ENCODE data around the gene BICDL1. TPM values are rescaled to one million over a fixed set of nuclear protein-coding genes. Genes with fewer than 3 reads are reported as not detected.

BICDL1 gene
- total and polyA plus RNA-seq, 2 donors from 2014 or later, result 60.5 to 101 TPM

DNA sequence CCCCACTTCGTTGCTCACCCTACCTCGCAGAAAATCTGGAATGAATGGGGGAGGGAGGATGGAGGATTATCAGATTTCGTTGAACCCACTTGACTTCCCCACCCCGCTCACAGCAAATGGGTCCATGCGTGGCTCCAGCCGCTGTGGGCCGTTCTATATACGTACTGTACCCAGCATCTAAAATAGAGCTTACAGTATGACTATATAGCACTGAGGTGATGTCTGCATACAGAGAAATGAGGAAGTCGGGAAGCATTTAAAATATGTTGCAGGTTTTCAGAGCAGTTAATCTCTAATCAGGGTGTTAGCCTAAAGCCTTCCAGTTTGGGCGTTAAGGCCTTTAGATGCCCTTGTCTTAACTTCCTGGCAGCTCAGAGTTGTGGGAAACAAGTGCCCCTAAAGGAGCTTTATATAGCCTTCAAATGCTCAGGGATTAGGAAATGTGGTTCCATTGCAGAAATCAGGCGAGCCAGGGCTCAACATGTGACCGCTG, 1.4 kb downstream of the BICDL1 start:
- H3K36me3 ChIP-seq (ENCODE audit: control insufficient read depth in 2 of 3, insufficient read depth in 3 of 3, low read length in 3 of 3), result peaks cover 0 to 3% (median 0%) of the 10 kb centered on the region in 3 donors
- no peak for TF ChIP-seq CTCF (IDR thresholded peaks at IDR 0.05; ENCODE audit: borderline replicate concordance, extremely low read depth, insufficient read depth)
- intact Hi-C loops (cut with DNase I), result no loop called here
- H3K27ac ChIP-seq (ENCODE audit: low read depth in 2 of 2, low read length in 2 of 2), result peak overlapping the region; percentile 34 to 92
- no peak for FAIRE-seq
- DNase-seq, result no peak
- H3K27me3 ChIP-seq (ENCODE audit: control insufficient read depth, insufficient read depth, low read length), result no peaks in the 10 kb centered on the region
- peak overlapping the region; percentile 49 to 90 (median 71) for H3K4me3 ChIP-seq (ENCODE audit: low read length in 3 of 3)
- no peaks in the 10 kb centered on the region for H3K9me3 ChIP-seq (ENCODE audit: control insufficient read depth in 2 of 3, insufficient read depth in 1 of 3, low read length in 3 of 3)
- peaks cover 0 to 8% (median 0%) of the 10 kb centered on the region in 3 donors for H3K4me1 ChIP-seq (ENCODE audit: control insufficient read depth in 2 of 3, insufficient read depth in 2 of 3, low read depth in 1 of 3, low read length in 3 of 3)
- H3K9ac ChIP-seq (ENCODE audit: low read length in 3 of 3), result peak overlapping the region in 1 of 3 donors; percentile 83

GRCh38 chr12:119992129-119992705, 3.2 kb downstream of the BICDL1 start:
- no peak for TF ChIP-seq CTCF (IDR thresholded peaks at IDR 0.05; ENCODE audit: borderline replicate concordance, extremely low read depth, insufficient read depth)
- Histone ChIP-seq H3K4me3 (ENCODE audit: low read length in 3 of 3) (peak overlapping the region in 2 of 3 donors; percentile 4 to 90), H3K9ac (ENCODE audit: low read length in 3 of 3) (peak overlapping the region in 1 of 3 donors; percentile 83), H3K27ac (ENCODE audit: low read depth in 2 of 2, low read length in 2 of 2) (peak overlapping the region; percentile 14 to 92), H3K4me1 (ENCODE audit: control insufficient read depth in 2 of 3, insufficient read depth in 2 of 3, low read depth in 1 of 3, low read length in 3 of 3) (peaks cover 0 to 8% (median 0%) of the 10 kb centered on the region in 3 donors), H3K27me3 (ENCODE audit: control insufficient read depth, insufficient read depth, low read length) (no peaks in the 10 kb centered on the region), H3K9me3 (ENCODE audit: control insufficient read depth in 2 of 3, insufficient read depth in 1 of 3, low read length in 3 of 3) (no peaks in the 10 kb centered on the region), H3K36me3 (ENCODE audit: control insufficient read depth in 2 of 3, insufficient read depth in 3 of 3, low read length in 3 of 3) (peaks cover 0 to 3% (median 0%) of the 10 kb centered on the region in 3 donors)
- intact Hi-C loops (cut with DNase I), result no loop called here
- FAIRE-seq (peak; percentile 44), DNase-seq (no peak)

DNA sequence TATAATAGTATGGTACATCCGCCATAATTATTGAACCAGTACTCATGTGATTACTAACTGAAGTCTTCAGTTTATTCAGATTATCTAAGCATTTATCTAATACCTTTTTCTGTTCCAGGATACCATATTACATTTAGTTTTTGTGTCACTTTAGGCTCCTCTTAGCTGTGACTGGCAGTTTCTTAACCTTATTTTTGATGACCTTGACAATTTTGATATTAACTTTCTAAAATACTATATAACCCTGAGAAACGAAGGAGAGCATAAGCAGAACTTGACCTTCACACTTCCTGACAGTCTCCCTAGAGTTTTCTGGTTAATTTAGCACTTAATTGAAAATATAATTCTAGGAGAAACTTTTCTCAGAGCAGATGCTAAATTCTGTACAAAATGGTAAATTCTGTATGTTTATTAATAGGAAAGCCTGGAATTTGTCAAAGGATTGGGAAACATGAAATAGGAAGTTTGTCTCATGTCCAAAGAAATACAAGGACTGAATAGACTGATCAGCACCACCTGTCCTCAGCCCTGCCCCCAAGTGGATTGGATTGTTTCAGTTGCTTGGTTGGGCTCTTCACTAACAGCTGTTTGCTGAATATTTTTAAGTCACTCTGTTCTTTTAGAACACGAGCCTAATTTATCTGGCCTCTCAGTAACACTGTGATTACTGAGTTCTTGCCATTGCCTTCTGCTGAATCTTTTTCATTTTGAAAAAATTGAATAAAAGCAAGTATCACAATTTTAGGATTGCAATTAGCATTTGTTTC, 6.0 kb downstream of the BICDL1 start:
- no peak overlapping the region for H3K9ac ChIP-seq (ENCODE audit: low read length in 3 of 3)
- H3K27me3 ChIP-seq (ENCODE audit: control insufficient read depth, insufficient read depth, low read length), result no peaks in the 10 kb centered on the region
- DNase-seq, result no peak
- H3K27ac ChIP-seq (ENCODE audit: low read depth in 2 of 2, low read length in 2 of 2), result no peak overlapping the region
- no peak for TF ChIP-seq CTCF (IDR thresholded peaks at IDR 0.05; ENCODE audit: borderline replicate concordance, extremely low read depth, insufficient read depth)
- no peak overlapping the region for H3K4me3 ChIP-seq (ENCODE audit: low read length in 3 of 3)
- H3K36me3 ChIP-seq (ENCODE audit: control insufficient read depth in 2 of 3, insufficient read depth in 3 of 3, low read length in 3 of 3), result peaks cover 0 to 3% (median 0%) of the 10 kb centered on the region in 3 donors
- H3K9me3 ChIP-seq (ENCODE audit: control insufficient read depth in 2 of 3, insufficient read depth in 1 of 3, low read length in 3 of 3), result no peaks in the 10 kb centered on the region
- peaks cover 0 to 8% (median 0%) of the 10 kb centered on the region in 3 donors for H3K4me1 ChIP-seq (ENCODE audit: control insufficient read depth in 2 of 3, insufficient read depth in 2 of 3, low read depth in 1 of 3, low read length in 3 of 3)
- intact Hi-C loops (cut with DNase I), result no loop called here
- no peak for FAIRE-seq
